Mesendoderm (in vitro differentiated cells): ENCODE data around the gene ISM1.
A peak's percentile ranks its signal among the peaks of the same experiment; 100 is the strongest.

Experiments used
- DNase-seq: peaks from one replicate; pipeline ENCODE4 v3.0.0; 2013
- H2AK5ac ChIP-seq: 2 replicates; pipeline ENCODE4 v1.6.1; 2013; ENCODE audit warnings: low read length, inconsistent platforms
- H2BK120ac ChIP-seq: 2 replicates; pipeline ENCODE4 v1.6.1; 2013; ENCODE audit warnings: low read depth, mild to moderate bottlenecking, low read length, moderate library complexity, mixed read lengths
- H2BK15ac ChIP-seq: replicated peaks from 2 replicates; pipeline ENCODE4 v1.6.1; 2013; ENCODE audit warnings: low read depth, mild to moderate bottlenecking, moderate library complexity
- H2BK5ac ChIP-seq: 2 replicates; pipeline ENCODE4 v1.6.1; 2013; ENCODE audit warnings: low read length, inconsistent platforms
- H3K18ac ChIP-seq: 2 replicates; pipeline ENCODE4 v1.6.1; 2013; ENCODE audit warnings: mild to moderate bottlenecking, low read length, mixed read lengths
- H3K23ac ChIP-seq: one replicate; pipeline ENCODE4 v1.6.1; 2013; ENCODE audit warnings: low read length
- H3K27ac ChIP-seq: 2 replicates; pipeline ENCODE4 v1.5.1; 2013; ENCODE audit warnings: low read depth, mild to moderate bottlenecking, inconsistent platforms, low read length, moderate library complexity
- H3K27me3 ChIP-seq: 2 replicates; pipeline ENCODE4 v1.6.1; 2013; ENCODE audit warnings: low read length, control low read depth, mild to moderate bottlenecking, inconsistent platforms; ENCODE audit not compliant: insufficient read depth, poor library complexity
- H3K36me3 ChIP-seq: 2 replicates; pipeline ENCODE4 v1.6.1; 2013; ENCODE audit warnings: low read length, inconsistent platforms; ENCODE audit not compliant: control insufficient read depth, insufficient read depth
- H3K4ac ChIP-seq: one replicate; pipeline ENCODE4 v1.6.1; 2013; ENCODE audit warnings: low read depth, mild to moderate bottlenecking, low read length, moderate library complexity
- H3K4me1 ChIP-seq: 2 replicates; pipeline ENCODE4 v1.6.1; 2013; ENCODE audit warnings: low read depth, low read length, inconsistent platforms; ENCODE audit not compliant: control insufficient read depth
- H3K4me2 ChIP-seq: 2 replicates; pipeline ENCODE4 v1.6.1; 2013; ENCODE audit warnings: low read length
- H3K4me3 ChIP-seq: 2 replicates; pipeline ENCODE4 v1.5.1; 2013; ENCODE audit warnings: mild to moderate bottlenecking, low read length
- H3K56ac ChIP-seq: one replicate; pipeline ENCODE4 v1.6.1; 2013; ENCODE audit warnings: low read length
- H3K79me1 ChIP-seq: 2 replicates; pipeline ENCODE4 v1.6.1; 2013; ENCODE audit warnings: low read length, inconsistent platforms
- H3K79me2 ChIP-seq: 2 replicates; pipeline ENCODE4 v1.6.1; 2013; ENCODE audit warnings: mild to moderate bottlenecking, low read length; ENCODE audit not compliant: control insufficient read depth, insufficient read depth
- H3K9ac ChIP-seq: 2 replicates; pipeline ENCODE4 v1.6.1; 2013; ENCODE audit warnings: low read length, inconsistent platforms
- H4K5ac ChIP-seq: one replicate; pipeline ENCODE4 v1.6.1; 2013; ENCODE audit warnings: low read length
- H4K8ac ChIP-seq: one replicate; pipeline ENCODE4 v1.6.1; 2013; ENCODE audit warnings: low read depth, mild to moderate bottlenecking, control low read depth, low read length, moderate library complexity
- WGBS: extraction: QIAGEN DNeasy Blood & Tissue Kit; methylation state at CpG from one replicate; pipeline ENCODE4 v1.1.7; 2013; ENCODE audit warnings: low lambda C conversion rate, missing lambda C conversion rate; ENCODE audit not compliant: insufficient coverage; ENCODE audit errors: extremely low coverage; 5-methylcytosine and 5-hydroxymethylcytosine counted together

ISM1 gene

GRCh38 chr20:13186043-13186774, 34.9 kb upstream of the ISM1 start:
- H3K4me2 ChIP-seq = no peak overlapping the region
- no peak for DNase-seq

GRCh38 chr20:13187899-13188298, 33.2 kb upstream of the ISM1 start:
- H3K27me3 ChIP-seq = no peaks in the 10 kb centered on the region
- no peak overlapping the region for H3K18ac ChIP-seq
- no peak overlapping the region for H3K27ac ChIP-seq
- no peak overlapping the region for H2AK5ac ChIP-seq
- H3K23ac ChIP-seq = no peak overlapping the region
- H3K79me1 ChIP-seq = no peaks in the 10 kb centered on the region
- no peak overlapping the region for H3K4me2 ChIP-seq
- H2BK5ac ChIP-seq = no peak overlapping the region
- no peaks in the 10 kb centered on the region for H3K36me3 ChIP-seq
- no peak overlapping the region for H4K5ac ChIP-seq
- no CpG with 5 or more reads among the region's 2 CpGs for WGBS
- no peak overlapping the region for H2BK15ac ChIP-seq
- H3K4me1 ChIP-seq = no peaks in the 10 kb centered on the region
- H3K9ac ChIP-seq = no peak overlapping the region
- no peak overlapping the region for H3K56ac ChIP-seq
- H3K4me3 ChIP-seq = no peak overlapping the region
- H3K79me2 ChIP-seq = no peaks in the 10 kb centered on the region
- no peak overlapping the region for H2BK120ac ChIP-seq
- H3K4ac ChIP-seq = no peak overlapping the region
- no peak overlapping the region for H4K8ac ChIP-seq
- DNase-seq = no peak

More at GRCh38 chr20:13186043-13186774, 34.9 kb upstream of the ISM1 start:
- Histone ChIP-seq H3K4me3 (no peak overlapping the region), H4K8ac (no peak overlapping the region), H2BK120ac (no peak overlapping the region), H3K23ac (no peak overlapping the region), H3K4me1 (no peaks in the 10 kb centered on the region), H4K5ac (no peak overlapping the region), H3K27ac (no peak overlapping the region), H2BK15ac (no peak overlapping the region), H3K9ac (no peak overlapping the region), H3K79me2 (no peaks in the 10 kb centered on the region), H3K79me1 (no peaks in the 10 kb centered on the region), H2AK5ac (no peak overlapping the region), H3K18ac (no peak overlapping the region), H3K36me3 (no peaks in the 10 kb centered on the region), H2BK5ac (no peak overlapping the region), H3K27me3 (no peaks in the 10 kb centered on the region), H3K56ac (no peak overlapping the region), H3K4ac (no peak overlapping the region)
- no CpG with 5 or more reads among the region's 3 CpGs for WGBS

GRCh38 chr20:13199279-13199678, 21.8 kb upstream of the ISM1 start:
- Histone ChIP-seq H3K36me3 (no peaks in the 10 kb centered on the region), H3K18ac (no peak overlapping the region), H4K5ac (no peak overlapping the region), H3K4me3 (no peak overlapping the region), H2BK5ac (no peak overlapping the region), H4K8ac (no peak overlapping the region), H2BK15ac (no peak overlapping the region), H3K56ac (no peak overlapping the region), H3K4me2 (no peak overlapping the region), H3K4ac (no peak overlapping the region), H3K9ac (no peak overlapping the region), H2BK120ac (no peak overlapping the region), H3K27ac (no peak overlapping the region), H3K27me3 (no peaks in the 10 kb centered on the region), H3K23ac (no peak overlapping the region), H3K79me2 (no peaks in the 10 kb centered on the region), H2AK5ac (no peak overlapping the region), H3K4me1 (peaks cover 4% of the 10 kb centered on the region), H3K79me1 (no peaks in the 10 kb centered on the region)
- WGBS = no CpG with 5 or more reads among the region's 2 CpGs
- no peak for DNase-seq

GRCh38 chr20:13200767-13201500, 20.1 kb upstream of the ISM1 start:
- DNase-seq = peak; percentile 18
- Histone ChIP-seq H2BK15ac (no peak overlapping the region), H3K18ac (no peak overlapping the region), H3K4ac (no peak overlapping the region), H2AK5ac (no peak overlapping the region), H3K79me1 (no peaks in the 10 kb centered on the region), H2BK5ac (no peak overlapping the region), H3K4me3 (no peak overlapping the region), H4K8ac (no peak overlapping the region), H4K5ac (no peak overlapping the region), H3K4me2 (no peak overlapping the region), H3K9ac (no peak overlapping the region), H3K27me3 (no peaks in the 10 kb centered on the region), H3K36me3 (no peaks in the 10 kb centered on the region), H3K79me2 (no peaks in the 10 kb centered on the region), H3K4me1 (peaks cover 4% of the 10 kb centered on the region), H3K27ac (no peak overlapping the region), H3K23ac (no peak overlapping the region), H2BK120ac (no peak overlapping the region), H3K56ac (no peak overlapping the region)
- no CpG with 5 or more reads among the region's 5 CpGs for WGBS

- Histone ChIP-seq H3K23ac (no peak overlapping the region), H4K5ac (no peak overlapping the region), H3K79me1 (no peaks in the 10 kb centered on the region), H3K9ac (no peak overlapping the region), H3K27me3 (no peaks in the 10 kb centered on the region), H3K79me2 (no peaks in the 10 kb centered on the region), H3K4me3 (no peak overlapping the region), H3K56ac (no peak overlapping the region), H3K4me2 (no peak overlapping the region), H2BK120ac (no peak overlapping the region), H3K27ac (no peak overlapping the region), H2BK15ac (no peak overlapping the region), H4K8ac (no peak overlapping the region), H2BK5ac (no peak overlapping the region), H3K36me3 (no peaks in the 10 kb centered on the region), H3K18ac (no peak overlapping the region), H2AK5ac (no peak overlapping the region), H3K4ac (no peak overlapping the region), H3K4me1 (peaks cover 4% of the 10 kb centered on the region)
- no peak for DNase-seq
- no CpG with 5 or more reads among the region's 6 CpGs for WGBS
Measured at GRCh38 chr20:13202565-13202964, 18.5 kb upstream of the ISM1 start.
